Panc1 (cell line): Measurements from ENCODE around the gene YBEY.

Source experiments
- TF ChIP-seq, protein P1 (sequence below): fragments of 450-650 bp; IDR thresholded peaks from 2 replicates; pipeline ENCODE4 v1.5.1; 2017; ENCODE audit warnings: mild to moderate bottlenecking
- TF ChIP-seq, protein P2 (sequence below), 2 experiments: IDR thresholded peaks; 2 replicates each; pipeline ENCODE4 v1.6.1; 2011 to 2012; ENCODE audit warnings: low read depth in 2 of 2, control low read depth in 1 of 2, low read length in 1 of 2, mild to moderate bottlenecking in 1 of 2, moderate library complexity in 1 of 2; ENCODE audit not compliant: insufficient read depth in 1 of 2

DNA sequence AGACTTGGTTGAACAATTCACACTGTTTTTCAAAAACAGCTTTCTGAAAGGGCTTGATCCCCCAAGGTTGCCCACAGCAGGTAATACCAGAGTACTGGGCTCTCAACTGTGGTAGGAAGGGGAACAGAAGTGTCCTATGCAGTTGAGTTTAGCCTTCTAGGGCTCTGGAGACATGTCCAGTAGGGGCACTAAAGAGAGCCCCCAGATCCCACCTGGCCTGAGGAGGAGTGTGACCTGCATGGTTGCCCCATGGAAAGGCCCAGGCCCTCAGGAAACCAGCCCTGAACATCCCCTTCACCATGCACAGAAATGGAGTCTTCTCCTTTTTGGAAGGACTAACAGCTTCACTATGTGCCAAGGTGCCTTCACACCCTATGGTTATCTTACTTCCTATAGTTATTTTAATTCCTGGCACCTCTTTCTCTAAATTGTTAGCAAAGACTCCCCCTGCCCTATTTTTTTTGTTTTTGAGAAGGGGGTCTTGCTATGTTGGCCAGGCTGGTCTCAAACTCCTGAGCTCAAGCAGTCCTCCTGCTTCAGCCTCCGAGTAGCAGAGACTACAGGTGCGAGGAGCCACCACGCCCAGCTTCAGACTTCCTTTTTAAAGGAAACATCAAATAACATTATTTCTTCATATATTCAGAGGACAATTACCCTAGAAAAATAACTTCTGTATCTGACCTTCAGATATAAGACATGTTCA lies 40.8 kb upstream of the YBEY start:
- TF ChIP-seq, protein P1, sequence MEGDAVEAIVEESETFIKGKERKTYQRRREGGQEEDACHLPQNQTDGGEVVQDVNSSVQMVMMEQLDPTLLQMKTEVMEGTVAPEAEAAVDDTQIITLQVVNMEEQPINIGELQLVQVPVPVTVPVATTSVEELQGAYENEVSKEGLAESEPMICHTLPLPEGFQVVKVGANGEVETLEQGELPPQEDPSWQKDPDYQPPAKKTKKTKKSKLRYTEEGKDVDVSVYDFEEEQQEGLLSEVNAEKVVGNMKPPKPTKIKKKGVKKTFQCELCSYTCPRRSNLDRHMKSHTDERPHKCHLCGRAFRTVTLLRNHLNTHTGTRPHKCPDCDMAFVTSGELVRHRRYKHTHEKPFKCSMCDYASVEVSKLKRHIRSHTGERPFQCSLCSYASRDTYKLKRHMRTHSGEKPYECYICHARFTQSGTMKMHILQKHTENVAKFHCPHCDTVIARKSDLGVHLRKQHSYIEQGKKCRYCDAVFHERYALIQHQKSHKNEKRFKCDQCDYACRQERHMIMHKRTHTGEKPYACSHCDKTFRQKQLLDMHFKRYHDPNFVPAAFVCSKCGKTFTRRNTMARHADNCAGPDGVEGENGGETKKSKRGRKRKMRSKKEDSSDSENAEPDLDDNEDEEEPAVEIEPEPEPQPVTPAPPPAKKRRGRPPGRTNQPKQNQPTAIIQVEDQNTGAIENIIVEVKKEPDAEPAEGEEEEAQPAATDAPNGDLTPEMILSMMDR, result no peak
- TF ChIP-seq, protein P2, sequence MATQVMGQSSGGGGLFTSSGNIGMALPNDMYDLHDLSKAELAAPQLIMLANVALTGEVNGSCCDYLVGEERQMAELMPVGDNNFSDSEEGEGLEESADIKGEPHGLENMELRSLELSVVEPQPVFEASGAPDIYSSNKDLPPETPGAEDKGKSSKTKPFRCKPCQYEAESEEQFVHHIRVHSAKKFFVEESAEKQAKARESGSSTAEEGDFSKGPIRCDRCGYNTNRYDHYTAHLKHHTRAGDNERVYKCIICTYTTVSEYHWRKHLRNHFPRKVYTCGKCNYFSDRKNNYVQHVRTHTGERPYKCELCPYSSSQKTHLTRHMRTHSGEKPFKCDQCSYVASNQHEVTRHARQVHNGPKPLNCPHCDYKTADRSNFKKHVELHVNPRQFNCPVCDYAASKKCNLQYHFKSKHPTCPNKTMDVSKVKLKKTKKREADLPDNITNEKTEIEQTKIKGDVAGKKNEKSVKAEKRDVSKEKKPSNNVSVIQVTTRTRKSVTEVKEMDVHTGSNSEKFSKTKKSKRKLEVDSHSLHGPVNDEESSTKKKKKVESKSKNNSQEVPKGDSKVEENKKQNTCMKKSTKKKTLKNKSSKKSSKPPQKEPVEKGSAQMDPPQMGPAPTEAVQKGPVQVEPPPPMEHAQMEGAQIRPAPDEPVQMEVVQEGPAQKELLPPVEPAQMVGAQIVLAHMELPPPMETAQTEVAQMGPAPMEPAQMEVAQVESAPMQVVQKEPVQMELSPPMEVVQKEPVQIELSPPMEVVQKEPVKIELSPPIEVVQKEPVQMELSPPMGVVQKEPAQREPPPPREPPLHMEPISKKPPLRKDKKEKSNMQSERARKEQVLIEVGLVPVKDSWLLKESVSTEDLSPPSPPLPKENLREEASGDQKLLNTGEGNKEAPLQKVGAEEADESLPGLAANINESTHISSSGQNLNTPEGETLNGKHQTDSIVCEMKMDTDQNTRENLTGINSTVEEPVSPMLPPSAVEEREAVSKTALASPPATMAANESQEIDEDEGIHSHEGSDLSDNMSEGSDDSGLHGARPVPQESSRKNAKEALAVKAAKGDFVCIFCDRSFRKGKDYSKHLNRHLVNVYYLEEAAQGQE (IDR thresholded peaks at IDR 0.05; ENCODE audit: insufficient read depth in 1 of 2, low read depth in 2 of 2, low read length in 1 of 2), result no peak
